ENCODE measurements around the gene TRPM3. TPM values are rescaled to one million over a fixed set of nuclear protein-coding genes. Genes with fewer than 3 reads are reported as not detected.

Gene TRPM3
- total and polyA plus RNA-seq, 10 donors: 0.02 to 6.7 (median 1.6) TPM

DNA sequence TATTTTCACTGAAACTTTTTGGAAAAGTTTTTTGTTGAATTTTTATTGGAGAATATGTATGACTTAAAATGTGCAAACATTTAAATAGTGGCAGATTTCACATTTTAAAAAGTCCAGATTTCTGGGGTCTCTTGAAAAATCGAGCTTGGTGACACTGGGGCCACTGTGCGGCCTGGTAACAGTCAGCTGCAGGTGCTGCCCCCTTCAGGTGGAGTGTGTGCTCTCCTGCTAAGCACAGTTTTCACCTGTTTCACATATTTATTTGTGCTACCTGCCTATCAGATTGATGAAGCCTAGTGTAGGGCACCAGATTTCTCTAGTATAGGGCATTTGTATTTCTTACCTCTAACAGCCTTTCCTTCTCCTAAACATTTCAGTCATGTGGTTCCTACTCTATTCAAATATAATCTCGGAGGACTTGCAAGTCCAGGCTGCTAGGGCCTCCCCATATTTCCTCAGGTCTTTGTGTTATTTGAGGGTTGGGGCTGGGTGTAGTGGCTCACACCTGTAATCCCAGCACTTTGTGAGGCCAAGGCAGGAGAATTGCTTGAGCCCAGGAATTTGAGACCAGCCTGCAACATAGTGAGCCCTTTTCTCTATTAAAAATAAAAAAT lies 611.2 kb downstream of the TRPM3 start:
- 82 to 90% (median 84%) methylated on average over 3 of the region's 3 CpGs for WGBS, 5 donors
- Histone ChIP-seq H3K36me3 (no peaks in the 10 kb centered on the region), H3K9me3 (no peaks in the 10 kb centered on the region), H3K27me3 (replicated peaks in 1 of 7) (no peaks in the 10 kb centered on the region), H3K4me1 (peaks cover 0 to under 1% (median 0%) of the 10 kb centered on the region in 6 donors), H3K27ac (no peak overlapping the region), H3K4me3 (no peak overlapping the region)
- intact Hi-C loops (cut with DNase I; ENCODE audit: low total_unique reads): no loop called here
- peak; percentile 69 for DNase-seq
- TF ChIP-seq POLR2AphosphoS5 (IDR thresholded peaks at IDR 0.05): no peak
- TF ChIP-seq, protein P1, sequence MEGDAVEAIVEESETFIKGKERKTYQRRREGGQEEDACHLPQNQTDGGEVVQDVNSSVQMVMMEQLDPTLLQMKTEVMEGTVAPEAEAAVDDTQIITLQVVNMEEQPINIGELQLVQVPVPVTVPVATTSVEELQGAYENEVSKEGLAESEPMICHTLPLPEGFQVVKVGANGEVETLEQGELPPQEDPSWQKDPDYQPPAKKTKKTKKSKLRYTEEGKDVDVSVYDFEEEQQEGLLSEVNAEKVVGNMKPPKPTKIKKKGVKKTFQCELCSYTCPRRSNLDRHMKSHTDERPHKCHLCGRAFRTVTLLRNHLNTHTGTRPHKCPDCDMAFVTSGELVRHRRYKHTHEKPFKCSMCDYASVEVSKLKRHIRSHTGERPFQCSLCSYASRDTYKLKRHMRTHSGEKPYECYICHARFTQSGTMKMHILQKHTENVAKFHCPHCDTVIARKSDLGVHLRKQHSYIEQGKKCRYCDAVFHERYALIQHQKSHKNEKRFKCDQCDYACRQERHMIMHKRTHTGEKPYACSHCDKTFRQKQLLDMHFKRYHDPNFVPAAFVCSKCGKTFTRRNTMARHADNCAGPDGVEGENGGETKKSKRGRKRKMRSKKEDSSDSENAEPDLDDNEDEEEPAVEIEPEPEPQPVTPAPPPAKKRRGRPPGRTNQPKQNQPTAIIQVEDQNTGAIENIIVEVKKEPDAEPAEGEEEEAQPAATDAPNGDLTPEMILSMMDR (IDR thresholded peaks at IDR 0.05 in 8 of 11, conservative IDR thresholded peaks at IDR 0.05 in 3 of 11): peak in 7 of 11 experiments; percentile 25 to 64 (median 45)

DNA sequence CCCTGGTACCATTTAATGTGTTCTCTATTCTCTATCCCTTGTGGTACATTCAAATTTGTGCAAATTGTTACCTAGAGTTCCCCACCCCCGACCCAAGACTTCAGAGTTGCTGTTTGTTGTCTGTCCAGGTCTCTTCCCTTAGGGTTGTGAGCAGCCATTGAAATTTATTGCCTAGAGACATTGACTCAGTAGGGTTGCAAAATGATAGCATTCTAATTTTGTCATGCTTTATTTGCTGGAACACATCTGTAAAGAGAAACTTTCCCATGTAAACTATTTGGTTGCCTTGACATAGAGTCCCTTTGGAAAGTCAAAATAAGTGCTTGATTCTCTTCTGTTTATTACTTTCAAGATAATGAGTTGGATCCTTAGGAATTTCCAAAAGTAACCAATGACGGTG lies 615.3 kb downstream of the TRPM3 start:
- H3K27me3 ChIP-seq (replicated peaks in 1 of 7): no peaks in the 10 kb centered on the region
- intact Hi-C loops (cut with DNase I; ENCODE audit: low total_unique reads): no loop called here
- TF ChIP-seq POLR2AphosphoS5 (IDR thresholded peaks at IDR 0.05): no peak
- TF ChIP-seq POLR2A (IDR thresholded peaks at IDR 0.05): no peak
- TF ChIP-seq, protein P1 (IDR thresholded peaks at IDR 0.05 in 8 of 11, conservative IDR thresholded peaks at IDR 0.05 in 3 of 11): no peak
- H3K36me3 ChIP-seq: no peaks in the 10 kb centered on the region
- no peaks in the 10 kb centered on the region for H3K9me3 ChIP-seq
- 88 to 95% (median 92%) methylated on average over 2 of the region's 2 CpGs for WGBS, 5 donors
- no peak overlapping the region for H3K27ac ChIP-seq
- no peak overlapping the region for H3K4me3 ChIP-seq
- H3K4me1 ChIP-seq: peaks cover 0 to 5% (median 0%) of the 10 kb centered on the region in 6 donors
- no peak for DNase-seq

DNA sequence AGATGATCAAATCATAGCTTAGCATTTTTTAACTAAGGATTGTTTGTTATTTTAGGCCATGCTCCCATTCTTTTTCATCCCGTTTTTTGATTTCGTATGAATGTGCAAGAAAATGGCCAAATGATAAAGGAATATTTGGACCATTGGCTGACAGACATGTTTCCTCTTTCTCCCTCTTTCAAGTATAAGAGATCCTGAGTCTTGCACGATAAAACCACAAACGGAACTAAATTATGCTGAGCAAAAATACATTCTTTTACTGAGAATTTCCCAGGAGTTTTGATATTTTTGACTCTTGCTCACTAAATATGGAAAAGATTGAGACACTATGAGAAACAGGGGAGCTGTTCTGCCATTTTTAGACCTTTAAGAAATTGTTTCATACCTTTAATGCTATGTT lies 616.6 kb downstream of the TRPM3 start:
- Histone ChIP-seq H3K27ac (no peak overlapping the region), H3K9me3 (no peaks in the 10 kb centered on the region), H3K4me3 (no peak overlapping the region), H3K36me3 (no peaks in the 10 kb centered on the region), H3K27me3 (replicated peaks in 1 of 7) (no peaks in the 10 kb centered on the region), H3K4me1 (peaks cover 0 to 5% (median 0%) of the 10 kb centered on the region in 6 donors)
- intact Hi-C loops (cut with DNase I; ENCODE audit: low total_unique reads): no loop called here
- no peak for TF ChIP-seq POLR2A (IDR thresholded peaks at IDR 0.05)
- TF ChIP-seq, protein P1 (IDR thresholded peaks at IDR 0.05 in 8 of 11, conservative IDR thresholded peaks at IDR 0.05 in 3 of 11): no peak
- no peak for TF ChIP-seq POLR2AphosphoS5 (IDR thresholded peaks at IDR 0.05)
- WGBS, 5 donors: 23 to 37% (median 34%) methylated on average over 4 of the region's 4 CpGs
- no peak for DNase-seq

DNA sequence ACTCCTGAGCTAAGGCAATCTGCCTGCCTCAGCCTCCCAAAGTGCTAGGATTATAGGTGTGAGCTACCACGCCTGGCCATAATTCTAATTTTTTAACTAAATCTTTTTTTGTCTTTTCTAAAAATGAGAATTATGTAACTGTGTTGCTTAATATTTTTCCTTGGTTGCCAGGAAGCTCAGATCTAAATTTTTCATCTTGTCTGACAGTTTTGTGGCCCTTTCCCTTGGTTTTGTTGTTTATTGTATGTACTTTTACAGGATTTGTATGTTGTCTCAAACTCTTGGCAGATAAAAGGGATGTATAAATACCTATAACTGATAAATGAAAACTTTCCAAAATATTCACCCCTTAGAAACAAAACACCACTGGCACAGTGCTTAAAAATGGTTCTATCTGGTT lies 618.7 kb downstream of the TRPM3 start:
- Histone ChIP-seq H3K36me3 (no peaks in the 10 kb centered on the region), H3K27me3 (replicated peaks in 1 of 7) (no peaks in the 10 kb centered on the region), H3K9me3 (no peaks in the 10 kb centered on the region), H3K4me1 (peaks cover 0 to 5% (median 0%) of the 10 kb centered on the region in 6 donors), H3K27ac (no peak overlapping the region), H3K4me3 (no peak overlapping the region)
- no peak for TF ChIP-seq POLR2A (IDR thresholded peaks at IDR 0.05)
- TF ChIP-seq, protein P1 (IDR thresholded peaks at IDR 0.05 in 8 of 11, conservative IDR thresholded peaks at IDR 0.05 in 3 of 11): no peak
- TF ChIP-seq POLR2AphosphoS5 (IDR thresholded peaks at IDR 0.05): no peak
- WGBS, 5 donors: 68 to 84% (median 77%) methylated on average over 1 of the region's 1 CpG
- intact Hi-C loops (cut with DNase I; ENCODE audit: low total_unique reads): no loop called here
- no peak for DNase-seq

Measured in spleen (tissue), 11 donors.